Measurements from ENCODE around the gene TMC7. TPM values are rescaled to one million over a fixed set of nuclear protein-coding genes. Genes with fewer than 3 reads are reported as not detected.

The TMC7 gene
- 0.33 and 0.39 TPM in 2 replicates for total RNA-seq

DNA sequence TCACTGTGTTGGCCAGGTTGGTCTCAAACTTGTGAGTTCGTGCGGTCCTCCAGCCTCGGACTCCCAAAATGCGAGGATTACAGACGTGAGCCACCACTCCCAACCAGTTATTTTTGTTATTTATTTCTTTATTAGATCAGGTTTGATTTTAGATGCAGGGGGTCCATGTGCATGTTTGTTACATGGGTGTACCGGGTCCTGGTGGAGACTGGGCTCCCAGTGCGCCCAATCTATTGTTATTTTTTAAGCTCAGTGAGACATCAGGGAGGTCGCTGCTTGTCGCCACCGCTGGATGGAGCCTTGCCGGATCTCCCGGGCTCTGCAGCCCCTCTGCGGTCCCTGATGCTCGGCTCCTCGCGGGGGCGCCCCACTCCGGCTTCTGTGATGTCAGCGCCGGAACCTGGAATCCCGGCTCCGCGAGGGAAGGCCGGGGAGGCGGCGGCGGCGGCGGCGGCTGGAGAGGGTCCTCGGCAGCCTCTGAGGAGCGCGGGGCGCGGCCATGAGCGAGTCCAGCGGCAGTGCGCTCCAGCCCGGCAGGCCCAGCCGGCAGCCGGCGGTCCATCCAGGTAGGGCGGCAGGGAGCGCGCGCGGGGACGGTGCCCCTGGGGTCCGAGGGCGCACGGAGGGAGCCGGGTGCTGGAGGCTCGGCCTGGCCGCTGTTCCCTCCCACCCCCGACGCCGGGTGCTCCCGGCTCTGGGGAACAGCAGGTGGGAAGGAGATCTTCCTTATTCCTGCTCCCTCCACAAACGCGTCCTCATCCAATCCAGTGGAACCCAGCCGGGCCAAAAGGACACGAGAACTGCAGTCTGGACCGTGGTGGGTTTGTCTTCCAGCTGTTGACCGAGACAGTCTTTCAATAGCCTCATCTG lies at the start of gene TMC7:
Gene TMC7, plus strand, starts transcription at position 370 of the 870 bp plus-strand sequence. Its CDS starts 130 bp downstream, at position 500.

DNA sequence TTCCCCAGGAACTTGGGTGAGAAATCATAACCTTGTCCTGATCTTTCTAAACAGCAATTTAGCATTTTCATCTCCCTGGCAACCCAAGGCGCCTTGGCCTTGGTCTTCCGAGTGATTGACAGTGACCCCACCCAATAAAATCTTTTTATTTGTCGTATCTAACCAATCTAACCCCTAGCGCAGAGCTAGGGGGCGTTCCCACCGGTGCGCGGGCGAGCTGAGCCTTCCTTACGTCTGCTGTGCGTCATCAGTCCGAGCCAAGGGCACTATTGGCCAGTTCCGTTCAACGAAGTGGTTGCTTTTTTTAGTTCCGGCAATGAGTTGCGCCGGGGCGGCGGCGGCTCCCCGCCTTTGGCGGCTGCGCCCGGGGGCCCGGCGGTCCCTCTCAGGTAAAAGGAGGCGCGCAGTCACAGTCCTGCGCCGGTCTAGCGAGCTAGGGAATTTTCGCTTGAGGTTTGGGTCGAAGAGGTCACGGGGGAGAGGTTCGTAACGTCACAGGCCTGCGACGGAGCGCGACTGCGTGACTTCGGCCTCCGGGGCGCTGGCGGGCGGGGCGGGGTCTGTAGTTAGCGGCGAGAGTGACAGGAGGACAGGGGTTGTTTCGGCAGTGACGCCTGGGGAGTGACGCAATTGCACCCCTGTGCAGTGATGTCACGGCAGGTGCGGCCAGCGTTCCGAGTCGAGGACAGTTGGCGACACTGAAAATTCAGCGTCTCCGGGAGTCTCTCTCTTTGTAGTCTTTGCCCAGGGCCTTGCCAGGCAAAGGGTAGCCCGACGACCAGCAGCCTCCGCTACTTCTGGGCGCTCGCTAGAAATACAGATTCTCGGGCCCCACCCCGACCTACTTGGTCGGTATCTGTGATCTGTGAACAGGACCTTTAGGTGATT lies 83.9 kb downstream of the TMC7 start, which contains the start of gene COQ7:
Gene COQ7, plus strand, starts transcription at position 266 of the 888 bp plus-strand sequence. Its CDS starts 51 bp downstream, at position 317.

Small RNA genes within 50 kb of the gene (small RNA-seq; reads per million reads assigned to genes)
- gene RNU6-1340P, result 0.32 reads per million, percentile 8 among the genes with 10 or more reads in this experiment

Other genes with a start within 250 kb of the TMC7 start
- 1,197 and 1,211 TPM in 2 replicates for gene RPS15A, start 193.6 kb upstream of the TMC7 start, total RNA-seq
- gene ARL6IP1, start 182.4 kb upstream of the TMC7 start, total RNA-seq, result 103 and 224 TPM in 2 replicates
- gene SMG1, start 57.5 kb upstream of the TMC7 start, total RNA-seq, result 55.1 and 67.1 TPM in 2 replicates
- 11.9 and 12.6 TPM in 2 replicates for gene COQ7, start 83.7 kb downstream of the TMC7 start, total RNA-seq
- gene ITPRIPL2, start 130.0 kb downstream of the TMC7 start, total RNA-seq, result 47.1 and 97.5 TPM in 2 replicates
- 10.4 and 20.4 TPM in 2 replicates for gene SYT17, start 184.3 kb downstream of the TMC7 start, total RNA-seq

Data from placental epithelial cell (primary cell).